Measurements from ENCODE around the gene SUGCT. TPM values are rescaled to one million over a fixed set of nuclear protein-coding genes. Genes with fewer than 3 reads are reported as not detected.

The SUGCT gene
- total and polyA plus RNA-seq, 2 of the 8 experiments (the other 6 are each of a cell fraction or from before 2014, with no cell fraction given), result 2.8 to 5.4 TPM

DNA sequence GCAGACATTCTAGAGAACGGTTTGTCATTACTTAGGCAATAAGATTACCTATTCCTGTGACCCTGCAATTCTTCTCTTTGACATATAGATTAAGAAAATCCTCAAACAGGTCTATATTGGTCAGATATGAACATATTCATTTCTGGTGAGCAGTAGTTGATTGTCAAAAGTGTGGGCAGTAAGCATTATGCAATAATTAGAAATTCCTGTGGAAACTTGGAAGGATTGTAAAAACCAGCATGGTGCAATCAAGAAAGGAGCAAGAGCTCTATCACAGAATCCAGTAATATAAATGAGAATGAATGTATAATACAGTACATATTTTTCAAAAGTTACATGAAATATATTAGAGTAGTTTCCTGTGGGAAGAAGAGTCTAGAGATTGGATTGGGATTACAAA is 406.5 kb downstream of the SUGCT start:
- Histone ChIP-seq H2BK20ac (ENCODE audit: low read length) (no peak overlapping the region), H3K9ac (replicated peaks in 1 of 4; ENCODE audit: extremely low read depth in 1 of 4, low read depth in 3 of 4, low read length in 3 of 4) (no peak overlapping the region), H3K14ac (ENCODE audit: insufficient read length) (no peak overlapping the region), H4K20me1 (replicated peaks in 1 of 2; ENCODE audit: control insufficient read depth in 1 of 2, insufficient read depth in 2 of 2, low read length in 2 of 2) (no peaks in the 10 kb centered on the region), H3K4me2 (ENCODE audit: insufficient read depth in 1 of 2, low read depth in 2 of 2, low read length in 2 of 2) (no peak overlapping the region), H3K36me3 (ENCODE audit: control insufficient read depth in 2 of 4, insufficient read depth in 4 of 4, low read length in 3 of 4) (no peaks in the 10 kb centered on the region), H3K79me2 (ENCODE audit: control insufficient read depth in 1 of 2, insufficient read depth in 2 of 2, low read length in 2 of 2) (no peaks in the 10 kb centered on the region), H2BK120ac (replicated peaks; ENCODE audit: low read depth, low read length) (no peak overlapping the region), H4K5ac (ENCODE audit: insufficient read length, low read depth, low read length) (no peak overlapping the region), H3K4me1 (replicated peaks in 1 of 4; ENCODE audit: control insufficient read depth in 3 of 4, insufficient read depth in 4 of 4, low read length in 3 of 4) (no peaks in the 10 kb centered on the region), H3K27me3 (replicated peaks in 1 of 4; ENCODE audit: control insufficient read depth in 3 of 4, extremely low read depth in 1 of 4, insufficient read depth in 3 of 4, low read length in 3 of 4) (no peaks in the 10 kb centered on the region), H2BK5ac (ENCODE audit: low read depth, low read length) (no peak overlapping the region), H2BK15ac (ENCODE audit: low read length) (no peak overlapping the region), H3K4me3 (ENCODE audit: extremely low read depth in 1 of 4, insufficient read depth in 2 of 4, low read depth in 3 of 4, low read length in 4 of 4) (no peak overlapping the region), H3K9me3 (ENCODE audit: insufficient read depth in 2 of 2, low read depth in 1 of 2, low read length in 1 of 2) (no peaks in the 10 kb centered on the region), H3K79me1 (ENCODE audit: low read depth, low read length) (no peaks in the 10 kb centered on the region), H3K4ac (replicated peaks; ENCODE audit: insufficient read length, low read depth, low read length) (no peak overlapping the region), H2AK5ac (ENCODE audit: low read depth, low read length) (no peak overlapping the region), H2BK12ac (ENCODE audit: low read depth, low read length) (no peak overlapping the region), H3K18ac (ENCODE audit: extremely low read depth, low read length) (no peak overlapping the region), H3K56ac (replicated peaks; ENCODE audit: insufficient read length, low read depth, low read length) (no peak overlapping the region), H3K23me2 (ENCODE audit: low read depth, low read length) (no peaks in the 10 kb centered on the region), H3K23ac (ENCODE audit: insufficient read length) (no peak overlapping the region), H4K8ac (ENCODE audit: extremely low read depth, insufficient read depth, low read length) (no peak overlapping the region), H3K27ac (ENCODE audit: low read depth, low read length) (no peak overlapping the region), H4K91ac (replicated peaks; ENCODE audit: insufficient read length, low read length) (no peak overlapping the region), H2AFZ (ENCODE audit: low read length) (no peak overlapping the region)
- DNase-seq (ENCODE audit: low read depth in 1 of 2, low spot score in 2 of 2) (no peak), FAIRE-seq (no peak)
- WGBS, 2 experiments (ENCODE audit: extremely low coverage in 1 of 2, insufficient coverage in 1 of 2, insufficient read length in 1 of 2, insufficient replicate concordance in 2 of 2, low coverage in 1 of 2, low lambda C conversion rate in 2 of 2, missing lambda C conversion rate in 1 of 2), result 100% methylated on average over 1 of the region's 1 CpG; no CpG with 5 or more reads in 1 of the 2 experiments
- CTCF ChIA-PET (ENCODE audit: partially characterized antibody), result no interaction called here
- no peak for TF ChIP-seq RNF2 (IDR thresholded peaks at IDR 0.05; ENCODE audit: borderline replicate concordance, low read depth, low read length, missing control alignments, poor library complexity, severe bottlenecking)
- POLR2A ChIA-PET (ENCODE audit: partially characterized antibody), result no interaction called here
